HG03342 (cell line): Measurements from ENCODE around the gene IKZF1.
A peak's percentile ranks its signal among the peaks of the same experiment; 100 is the strongest.
"Not testable (repeated sequence)": the region's sequence is repeated elsewhere in the genome, so short reads cannot be mapped to it uniquely, and the experiment has no call there.

ENCODE experiments used
- ATAC-seq: cut with Tn5 transposase; IDR thresholded peaks from one replicate; pipeline ENCODE4 v1.9.1; 2021; ENCODE audit warnings: mild to moderate bottlenecking, moderate library complexity; ENCODE audit not compliant: unreplicated experiment

Gene IKZF1

DNA sequence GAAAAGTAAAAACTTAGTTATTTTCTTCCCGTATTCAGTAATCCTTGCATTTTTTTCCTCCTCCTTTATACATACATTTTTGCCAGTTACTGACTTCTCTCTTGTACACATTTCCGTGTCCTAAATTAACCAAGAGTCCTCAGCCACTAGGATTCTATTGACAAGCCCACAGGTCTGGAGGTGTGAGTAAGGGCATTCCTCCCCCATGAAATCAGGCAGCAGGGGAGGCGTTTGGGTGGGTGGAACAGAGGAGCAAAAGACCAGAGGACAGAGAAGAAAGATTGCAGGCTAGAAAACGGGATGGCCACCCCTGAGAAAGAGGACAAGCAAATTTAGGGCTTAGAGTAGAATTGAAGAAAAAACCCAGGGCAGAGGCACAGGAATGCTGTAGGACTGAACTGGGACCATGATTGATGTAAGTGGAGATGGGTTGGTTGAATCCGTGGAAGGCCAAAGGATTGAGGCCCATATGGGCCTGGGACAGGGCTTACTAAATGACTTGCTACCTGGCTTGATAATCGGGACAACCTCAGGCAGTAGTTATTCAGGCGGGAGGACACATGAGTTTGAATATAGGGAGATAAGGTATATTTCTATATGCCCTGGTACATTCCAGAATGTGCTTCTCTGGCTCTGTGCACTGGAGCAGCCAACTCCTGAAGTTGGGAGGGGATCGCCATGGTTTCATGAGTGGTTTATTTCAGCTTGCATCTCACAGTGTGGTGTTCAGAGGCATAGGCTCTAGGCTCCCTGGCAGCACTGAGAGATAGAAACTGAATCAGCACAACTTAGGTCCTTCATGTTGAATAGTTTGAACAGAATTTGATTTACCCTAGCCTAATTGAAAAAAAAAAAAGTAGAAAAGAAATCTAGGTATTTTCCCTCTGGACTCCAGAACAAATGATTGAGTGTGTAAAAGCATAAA lies 28.0 kb downstream of the IKZF1 start:
- no peak for ATAC-seq

DNA sequence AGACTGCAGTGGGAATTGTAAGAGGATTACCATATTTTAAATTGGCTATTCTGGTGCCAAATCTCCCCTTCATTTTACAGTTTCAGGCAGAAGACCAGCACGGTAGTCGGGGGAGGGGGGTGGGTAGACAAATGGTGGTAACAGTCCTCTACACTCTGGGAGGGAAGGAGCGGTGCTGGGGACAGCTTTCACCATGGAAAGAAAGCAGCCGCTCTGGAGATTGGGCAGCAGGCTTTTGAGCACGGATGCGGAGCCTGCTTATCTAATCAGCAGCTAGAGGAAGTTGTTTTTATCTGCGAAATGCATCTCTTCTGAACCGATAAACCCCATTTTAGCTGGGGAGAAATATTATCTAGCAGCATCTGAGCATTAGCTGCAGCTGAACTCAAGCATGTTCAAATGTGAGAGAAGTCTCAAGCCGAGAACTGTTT lies 28.7 kb downstream of the IKZF1 start:
- ATAC-seq = no peak

DNA sequence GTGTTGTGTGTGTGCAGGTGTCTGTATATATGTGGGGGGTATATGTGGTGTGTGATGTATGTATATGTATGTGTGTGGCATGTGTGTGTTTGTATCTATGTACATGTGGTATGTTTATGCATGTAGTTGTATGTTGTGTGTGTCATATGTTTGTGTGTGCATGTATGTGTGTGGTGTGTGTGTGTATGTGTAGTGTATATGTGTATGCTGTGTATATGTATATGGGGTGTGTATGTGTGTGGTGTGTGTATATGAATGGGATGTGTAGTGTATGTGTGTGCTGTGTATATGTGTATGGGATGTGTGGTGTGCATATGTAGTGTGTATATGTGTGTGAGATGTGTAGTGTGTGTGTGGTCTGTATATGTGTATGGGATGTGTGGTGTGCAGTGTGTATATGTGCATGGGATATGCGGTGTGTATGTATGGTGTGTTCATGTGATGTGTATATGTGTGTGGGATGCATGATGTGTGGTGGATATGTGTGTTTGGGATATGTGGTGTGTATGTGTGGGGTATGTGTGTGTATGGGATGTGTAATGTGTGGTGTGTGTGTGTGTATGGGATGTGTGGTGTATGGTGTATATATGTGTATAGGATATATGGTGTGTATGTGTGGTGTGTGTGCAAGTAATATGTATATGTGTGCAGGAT lies 30.0 kb downstream of the IKZF1 start:
- ATAC-seq = no peak

DNA sequence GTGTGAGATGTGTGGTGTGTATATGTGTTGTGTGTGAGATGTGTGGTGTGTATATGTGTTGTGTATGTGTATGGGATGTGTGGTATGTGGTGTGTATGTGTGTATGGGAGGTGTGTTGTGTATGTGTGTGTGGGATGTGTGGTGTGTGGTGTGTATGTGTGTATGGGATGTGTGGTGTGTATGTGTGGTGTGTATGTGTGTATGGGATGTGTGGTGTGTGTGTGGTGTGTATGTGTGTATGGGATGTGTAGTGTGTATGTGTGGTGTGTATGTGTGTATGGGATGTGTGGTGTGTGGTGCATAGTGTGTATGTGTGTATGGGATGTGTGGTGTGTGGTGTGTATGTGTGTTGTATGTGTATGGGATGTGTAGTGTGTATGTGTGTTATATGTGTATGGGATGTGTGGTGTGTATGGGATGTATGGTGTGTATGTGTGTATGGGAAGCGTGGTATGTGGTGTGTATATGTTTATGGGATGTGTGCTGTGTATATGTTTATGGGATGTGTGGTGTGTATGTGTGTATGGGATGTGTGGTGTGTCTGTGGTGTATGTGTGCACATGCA lies 30.8 kb downstream of the IKZF1 start:
- no peak for ATAC-seq

DNA sequence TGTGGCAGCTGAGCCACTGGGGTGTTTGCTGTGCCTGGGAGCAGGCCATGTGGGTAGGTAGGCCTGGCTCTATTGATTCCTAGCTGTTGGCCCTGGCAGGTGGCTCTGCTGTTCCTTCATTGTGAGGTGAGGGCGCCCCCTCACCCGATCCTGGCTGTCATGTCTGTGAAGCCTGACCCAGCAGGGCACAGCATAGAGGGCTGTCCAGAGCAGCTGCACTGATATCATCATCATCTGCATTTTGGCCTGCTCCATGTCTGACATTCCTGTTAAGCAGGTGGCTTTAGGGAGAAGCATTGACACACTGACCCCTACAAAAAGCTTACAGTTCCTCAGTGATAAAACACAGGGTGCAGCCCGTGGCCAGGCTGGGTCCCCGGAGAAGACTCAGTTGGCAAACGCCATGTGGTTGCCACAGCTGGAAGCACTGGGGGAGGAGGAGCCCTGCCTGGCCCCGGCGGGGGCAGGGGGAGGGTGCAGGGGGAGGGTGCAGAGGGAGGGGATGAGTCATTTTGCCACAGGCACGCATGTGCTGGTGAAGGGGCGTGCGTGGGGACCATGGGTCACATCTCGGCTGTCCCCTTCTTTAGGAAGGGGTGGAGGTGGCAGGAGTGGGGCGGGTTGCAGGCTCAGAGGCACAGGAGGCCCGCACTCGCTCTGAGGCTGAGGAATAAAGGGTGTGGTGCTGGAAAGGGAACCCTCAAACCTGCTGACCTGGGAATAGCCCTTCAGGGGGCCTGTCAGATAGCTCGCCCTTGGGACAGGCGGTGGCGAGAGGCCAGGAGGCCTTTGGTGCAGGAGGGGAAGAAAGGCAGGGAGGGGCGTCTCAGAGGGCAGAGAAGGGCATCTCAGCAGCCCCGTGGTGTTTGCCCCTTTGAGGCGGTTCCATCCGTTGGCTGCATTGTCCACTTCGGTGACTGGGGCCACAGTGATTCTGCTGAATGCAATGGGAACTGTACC lies 31.6 kb downstream of the IKZF1 start:
- ATAC-seq = no peak

DNA sequence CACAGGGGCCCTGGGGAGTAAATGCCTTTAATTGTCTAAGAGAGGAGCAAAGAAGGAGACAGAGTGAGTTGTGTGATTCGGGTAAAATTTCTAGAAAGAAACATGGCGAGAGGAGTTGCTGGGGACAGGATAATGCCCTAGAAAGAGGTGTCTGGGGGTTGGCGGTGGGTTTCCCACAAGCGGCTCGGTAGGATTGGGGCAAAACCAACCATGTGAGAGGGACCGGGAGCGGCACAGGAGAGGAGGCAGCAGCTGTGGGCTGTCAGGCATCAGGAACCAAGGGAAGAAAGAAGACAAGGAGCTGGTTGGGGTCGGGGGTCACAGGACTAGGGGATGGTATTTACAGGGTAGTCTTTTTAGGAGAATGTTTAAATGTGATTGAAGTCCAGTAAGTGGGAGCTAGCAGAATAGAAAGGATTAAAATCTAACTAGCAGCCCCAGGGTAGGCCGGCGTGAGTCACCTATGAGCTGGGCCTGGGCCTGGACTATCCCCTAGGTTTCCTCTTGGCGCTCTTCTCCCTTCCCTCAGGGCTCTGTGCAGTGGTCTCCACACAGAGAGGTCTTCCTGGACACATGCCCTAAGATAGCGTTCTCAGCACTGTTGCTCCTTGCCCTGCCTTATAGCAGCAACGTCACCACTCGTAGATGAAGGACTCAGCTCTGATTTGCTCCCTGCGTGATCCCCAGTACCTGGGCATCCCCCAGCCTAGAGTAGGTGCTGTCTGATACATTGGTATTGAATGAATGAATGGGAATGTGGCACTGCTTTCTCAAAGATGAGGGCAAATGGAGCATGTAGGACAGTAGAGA lies 32.6 kb downstream of the IKZF1 start:
- no peak for ATAC-seq

DNA sequence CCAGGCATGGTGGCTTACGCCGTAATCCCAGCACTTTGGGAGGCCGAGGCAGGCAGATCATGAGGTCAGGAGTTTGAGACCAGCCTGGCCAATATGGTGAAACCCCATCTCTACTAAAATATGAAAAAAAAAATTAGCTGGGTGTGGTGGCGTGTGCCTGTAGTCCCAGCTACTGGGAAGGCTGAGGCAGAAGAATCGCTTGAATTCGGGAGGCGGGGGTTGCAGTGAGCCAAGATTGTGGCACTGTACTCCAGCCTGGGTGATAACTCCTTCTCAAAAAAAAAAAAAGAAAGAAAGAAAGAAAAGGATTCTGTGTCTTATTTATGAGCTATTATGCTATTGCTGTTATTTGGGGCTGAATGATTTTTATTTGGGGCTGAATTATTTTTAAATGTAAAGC lies 35.0 kb downstream of the IKZF1 start:
- not testable (repeated sequence) for ATAC-seq

DNA sequence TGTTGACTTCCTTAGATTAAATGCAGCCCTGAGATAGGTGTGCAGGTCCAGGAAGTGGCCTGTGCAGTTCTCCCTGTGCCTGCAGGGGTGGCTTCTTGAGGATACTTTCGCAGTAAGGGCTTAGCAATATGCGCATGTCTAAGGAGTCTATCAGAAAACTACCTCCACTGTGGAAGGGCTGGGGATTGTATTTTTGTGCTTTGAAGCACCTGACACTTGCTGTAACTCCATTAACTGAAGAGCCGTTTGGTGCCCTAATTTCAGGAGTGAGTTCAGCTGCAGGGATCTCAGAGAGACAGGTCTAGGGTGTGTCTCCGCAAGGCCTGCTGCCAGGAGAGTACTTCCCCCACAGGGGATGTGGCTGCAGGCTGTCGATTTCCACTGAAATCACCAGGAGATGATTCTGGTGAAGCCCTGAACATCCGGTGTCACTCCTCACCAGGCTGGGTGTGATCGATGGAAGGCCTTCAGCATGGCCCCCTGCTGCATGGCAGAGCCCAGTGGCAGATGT lies 35.5 kb downstream of the IKZF1 start:
- ATAC-seq = peak; percentile 37

DNA sequence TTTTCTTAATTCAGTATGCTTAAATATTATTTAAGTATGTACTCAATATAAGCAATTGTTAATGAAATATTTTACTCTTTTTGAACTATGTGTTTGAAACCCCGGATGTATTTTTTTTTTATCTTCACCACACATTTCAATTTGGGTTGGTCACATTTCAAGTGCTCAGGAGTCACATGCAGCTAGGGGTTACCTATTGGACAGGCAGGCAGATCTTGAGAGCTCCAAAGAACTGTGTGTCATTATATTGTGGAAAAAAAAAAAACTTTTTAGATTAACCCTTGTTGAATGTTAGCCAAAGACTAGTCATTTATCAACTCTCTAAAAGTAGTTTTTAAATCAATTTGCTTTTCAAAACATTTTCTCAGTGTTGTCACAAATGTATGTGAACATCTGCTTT lies 37.2 kb downstream of the IKZF1 start:
- ATAC-seq = no peak

DNA sequence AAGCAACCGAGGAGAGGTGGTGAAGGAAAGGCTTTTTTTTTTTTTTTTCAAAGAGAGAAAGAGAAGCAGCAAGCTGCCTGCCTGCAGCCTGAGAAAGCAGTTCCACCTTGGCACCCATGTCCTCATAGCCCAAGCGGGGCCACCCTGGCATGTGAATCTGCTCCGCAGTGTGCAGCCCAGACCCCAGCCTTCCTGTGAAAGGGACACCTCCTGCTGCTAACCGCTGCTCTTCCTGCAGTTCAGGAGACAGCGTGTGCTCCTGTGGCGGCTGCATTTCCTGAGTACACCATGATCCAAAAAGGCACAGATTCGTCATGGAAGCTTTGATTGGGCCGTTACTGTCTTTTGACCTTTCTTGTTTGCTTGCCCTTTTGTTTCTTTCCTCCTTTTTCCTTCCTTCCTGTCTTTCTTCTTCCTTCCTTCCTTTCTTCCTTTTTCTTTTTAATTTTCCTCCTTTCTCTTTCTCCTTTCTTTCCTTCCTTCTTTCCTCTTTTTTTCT lies 38.1 kb downstream of the IKZF1 start:
- ATAC-seq = no peak

DNA sequence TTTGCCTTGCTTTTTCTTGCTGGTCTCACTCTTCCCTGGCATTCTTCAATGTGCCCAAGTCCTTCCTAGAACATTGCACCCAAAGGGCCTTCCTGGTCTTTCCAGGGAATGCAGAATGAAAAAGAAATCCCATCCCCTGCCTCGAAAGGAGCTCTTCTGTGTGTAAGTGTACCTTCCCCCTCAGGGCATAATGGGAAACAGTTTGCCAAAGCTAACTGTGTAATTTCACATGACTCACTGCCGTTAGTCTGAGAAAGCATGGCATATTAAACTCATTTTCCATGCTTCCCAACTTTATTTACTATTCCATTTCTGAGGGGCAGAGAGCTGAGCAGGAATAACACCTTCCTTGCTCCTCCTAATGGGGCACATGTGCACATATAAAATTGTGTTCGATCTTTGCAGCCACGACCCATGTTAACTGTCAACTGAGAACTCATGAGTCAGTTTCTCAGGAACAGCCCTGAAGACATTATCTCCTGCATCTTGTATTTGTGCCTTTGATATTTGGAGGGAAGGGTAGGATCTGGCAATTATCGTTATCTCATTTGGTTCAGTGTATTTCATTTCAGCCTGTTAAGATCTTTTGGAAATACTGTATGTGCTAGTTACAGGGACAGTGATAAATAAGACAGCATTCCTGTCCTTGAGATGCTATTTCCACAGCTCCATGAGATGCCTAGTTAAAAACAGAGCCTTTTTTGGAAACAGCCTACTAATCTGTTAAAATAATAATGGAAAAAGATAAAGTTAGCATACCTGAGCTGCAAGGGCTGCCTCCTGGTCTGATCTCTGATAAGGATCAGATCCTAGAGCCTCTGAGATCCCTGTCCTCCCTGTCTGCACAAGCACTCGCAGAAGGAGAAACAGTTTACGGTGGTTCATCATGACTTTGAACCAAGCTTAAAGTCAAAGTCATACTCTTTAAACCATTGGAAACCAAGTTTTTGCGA lies 42.3 kb downstream of the IKZF1 start:
- no peak for ATAC-seq

DNA sequence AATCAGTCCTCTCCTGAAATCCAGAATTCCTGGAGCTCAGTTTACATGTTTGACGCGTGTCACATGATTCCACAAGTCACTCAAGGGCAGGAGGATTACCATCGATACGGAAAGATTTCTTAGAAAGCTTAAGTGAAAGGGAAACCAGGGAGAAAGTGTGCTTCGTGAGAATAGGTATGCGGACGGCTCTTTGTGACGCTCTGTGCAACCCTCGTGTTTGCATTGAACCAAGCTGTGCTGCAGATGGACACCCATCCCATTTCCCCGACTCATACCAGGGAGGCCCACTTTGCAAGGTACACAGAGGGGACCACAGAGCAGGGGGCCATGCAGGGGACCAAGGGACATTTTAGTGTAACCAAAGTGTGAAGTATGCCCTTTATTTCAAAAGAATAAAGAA lies 43.2 kb downstream of the IKZF1 start:
- ATAC-seq = no peak

DNA sequence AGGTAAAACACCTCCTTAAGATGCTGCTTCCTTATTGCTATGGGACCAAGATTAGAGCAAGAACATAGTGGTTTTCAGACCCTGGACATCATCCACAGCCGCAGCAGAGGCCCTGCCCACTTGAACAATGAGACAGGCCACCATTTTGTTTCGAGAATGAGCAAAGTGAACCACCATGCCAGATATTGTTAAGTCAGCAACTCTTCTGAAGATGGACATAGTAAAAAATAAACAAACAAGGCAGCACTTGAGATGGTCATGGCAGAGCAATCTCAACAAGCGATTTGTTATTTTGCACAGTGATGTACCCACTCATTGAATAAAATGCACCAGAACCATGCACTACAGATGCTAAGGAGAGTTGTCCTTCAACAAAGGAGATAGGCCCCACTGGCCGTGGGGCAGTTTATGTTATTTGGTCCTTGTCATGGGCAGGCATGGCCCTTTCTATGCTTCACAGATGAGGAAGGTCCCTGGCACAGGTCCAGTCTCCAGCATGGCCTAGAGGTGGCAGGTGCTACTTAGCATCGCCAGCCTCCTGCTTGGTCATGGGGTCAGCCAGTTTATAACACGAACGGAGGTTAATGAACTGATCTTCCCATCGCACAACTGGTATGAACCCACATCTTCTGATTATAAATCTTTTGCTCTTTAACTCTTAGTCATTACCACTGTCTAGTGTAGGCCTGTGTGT lies 44.1 kb downstream of the IKZF1 start:
- ATAC-seq = no peak

DNA sequence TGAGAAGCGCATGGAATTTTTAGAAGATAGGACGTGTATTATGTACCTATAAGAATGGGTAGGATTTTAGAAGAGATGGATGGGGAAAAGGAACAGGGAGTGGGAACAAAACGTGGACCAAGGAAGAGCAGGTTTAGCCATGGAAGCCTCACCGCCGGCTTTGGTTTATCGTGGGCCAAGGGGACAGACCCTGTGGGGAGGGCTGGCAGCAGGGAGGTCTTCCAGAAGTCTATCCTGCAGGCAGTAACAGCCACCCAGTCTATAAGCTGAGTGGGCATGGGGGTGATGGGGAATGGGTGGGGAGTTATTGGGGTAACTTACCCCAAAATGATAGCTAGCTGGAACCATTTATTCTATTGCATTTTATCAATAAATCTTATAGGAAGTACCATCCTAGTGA lies 44.9 kb downstream of the IKZF1 start:
- no peak for ATAC-seq

DNA sequence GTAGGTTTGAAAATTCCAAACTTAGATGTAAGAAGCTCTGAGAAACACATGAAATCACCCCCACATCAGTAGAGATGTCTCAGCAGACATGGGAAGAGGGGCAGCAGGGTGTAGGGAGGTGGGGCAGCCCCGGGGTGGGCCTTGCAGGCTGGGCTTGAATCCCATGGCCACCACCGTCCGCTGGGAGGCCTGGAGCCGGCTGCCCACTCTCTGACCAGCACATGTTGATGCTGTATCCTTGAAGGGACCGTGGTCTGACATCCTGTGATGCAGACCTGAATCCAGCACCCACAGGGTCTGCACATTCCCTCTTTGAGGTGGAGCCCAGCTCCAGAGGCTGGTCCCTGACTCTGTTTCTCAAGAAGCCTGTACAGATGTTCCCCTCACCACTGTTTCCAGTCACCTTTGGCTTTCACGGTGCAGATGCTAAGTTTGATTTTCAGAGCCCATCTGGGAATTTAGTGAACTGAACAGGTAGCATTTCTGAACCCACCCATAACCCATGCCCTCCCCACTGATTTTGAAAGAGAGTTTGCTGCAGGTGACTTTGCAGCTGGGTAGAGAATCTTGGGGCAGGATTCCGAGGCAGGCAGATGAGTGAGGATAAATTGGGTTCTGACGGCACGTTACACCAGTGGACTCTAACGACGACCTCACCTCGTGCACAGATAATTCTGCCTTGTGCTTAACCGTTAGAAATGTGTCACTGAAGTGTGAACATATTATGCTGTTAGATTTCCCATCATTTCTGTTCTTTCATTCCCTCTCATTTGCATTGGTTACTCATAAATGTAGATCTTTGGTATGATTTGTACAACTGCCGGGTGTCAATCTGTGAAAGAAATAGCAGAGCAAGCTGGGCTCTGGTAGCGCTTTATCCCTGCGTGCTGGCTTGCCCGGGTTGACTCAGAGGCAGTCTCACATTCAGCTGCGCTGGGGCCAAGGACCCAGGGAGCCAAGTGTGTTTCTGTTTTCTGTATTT lies 45.7 kb downstream of the IKZF1 start:
- ATAC-seq = peak; percentile 73

DNA sequence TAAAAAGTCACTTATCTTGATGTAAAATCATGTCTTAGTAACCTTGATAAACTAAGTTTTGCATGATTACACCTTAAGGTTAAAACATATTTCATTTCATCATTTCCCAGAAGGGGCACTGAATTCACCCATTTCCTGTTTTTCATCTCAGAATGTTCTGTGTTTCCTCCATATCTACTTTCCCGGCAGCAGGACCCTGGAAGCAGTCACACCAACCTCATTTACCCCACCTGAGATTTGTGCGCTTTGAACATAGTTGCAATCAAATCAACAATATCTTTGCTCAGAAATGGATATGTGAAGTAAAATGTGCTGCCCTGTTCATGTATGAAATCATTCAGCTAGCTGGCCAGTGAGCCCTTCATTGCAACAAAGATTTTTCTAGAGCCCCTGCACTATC lies 46.8 kb downstream of the IKZF1 start:
- no peak for ATAC-seq

DNA sequence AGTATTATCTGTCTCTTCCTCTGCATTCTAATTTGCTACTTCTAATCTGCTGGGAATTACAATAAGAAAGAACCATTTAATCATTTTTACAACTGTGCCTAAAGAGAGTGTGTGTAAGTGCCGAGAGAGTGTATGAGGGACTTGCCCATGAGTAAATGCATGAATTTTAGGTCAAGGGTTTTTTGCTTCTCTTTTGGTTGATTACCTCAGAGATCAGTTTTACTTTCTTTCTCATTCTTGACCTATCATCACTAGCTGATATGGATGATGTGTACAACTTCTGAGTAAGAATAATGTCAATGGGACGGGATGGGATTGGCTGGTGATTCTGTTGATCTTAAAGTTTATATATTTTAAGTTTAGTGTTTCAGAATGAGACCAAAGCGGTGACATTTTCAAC lies 47.8 kb downstream of the IKZF1 start:
- peak; percentile 90 for ATAC-seq
